ES-I3 (cell line): ENCODE data around the gene KIF15.

Source experiments
- H3K36me3 ChIP-seq: 2 replicates; pipeline ENCODE4 v1.6.1; 2013; ENCODE audit warnings: mild to moderate bottlenecking, low read length, control low read depth, moderate library complexity; ENCODE audit not compliant: insufficient read depth
- H3K4me1 ChIP-seq: 2 replicates; pipeline ENCODE4 v1.6.1; 2013; ENCODE audit warnings: mild to moderate bottlenecking, control low read depth, low read length; ENCODE audit not compliant: insufficient read depth
- H3K9ac ChIP-seq: 2 replicates; pipeline ENCODE4 v1.6.1; 2013; ENCODE audit warnings: low read depth, mild to moderate bottlenecking, low read length, moderate library complexity
- H3K9me3 ChIP-seq: 2 replicates; pipeline ENCODE4 v1.6.1; 2013; ENCODE audit warnings: mild to moderate bottlenecking, low read length, moderate library complexity; ENCODE audit not compliant: control insufficient read depth, insufficient read depth

KIF15 gene

GRCh38 chr3:44761424-44762169 lies at the start of gene KIF15, which contains the start of gene KIAA1143:
KIF15 (plus strand) TSS chr3:44761794; CDS start chr3:44761866, 72 bp downstream.
KIAA1143 (minus strand) TSS chr3:44761619; CDS start chr3:44761602, 17 bp downstream.
- Histone ChIP-seq H3K9me3 (no peaks in the 10 kb centered on the region), H3K9ac (peak within 1 kb of the TSS; percentile 98), H3K4me1 (no peaks in the 10 kb centered on the region), H3K36me3 (peaks cover 8% of the 10 kb centered on the region)

GRCh38 chr3:44712455-44713075 lies 49.0 kb upstream of the KIF15 start, which contains the start of gene ZNF502:
ZNF502 (plus strand) TSS chr3:44712660; CDS start chr3:44720262, 7,602 bp downstream.
- no peaks in the 10 kb centered on the region for H3K4me1 ChIP-seq
- H3K36me3 ChIP-seq: no peaks in the 10 kb centered on the region
- H3K9ac ChIP-seq: peak within 1 kb of the TSS; percentile 82
- peaks cover 11% of the 10 kb centered on the region for H3K9me3 ChIP-seq

- Histone ChIP-seq H3K36me3 (peaks cover 20% of the 10 kb centered on the region), H3K9me3 (peaks cover 59% of the 10 kb centered on the region), H3K4me1 (no peaks in the 10 kb centered on the region), H3K9ac (no peak overlapping the region)
Measured at GRCh38 chr3:44721231-44722102, 40.1 kb upstream of the KIF15 start.

- no peak overlapping the region for H3K9ac ChIP-seq
- H3K9me3 ChIP-seq: peaks cover 58% of the 10 kb centered on the region
- peaks cover 20% of the 10 kb centered on the region for H3K36me3 ChIP-seq
- H3K4me1 ChIP-seq: no peaks in the 10 kb centered on the region
Measured at GRCh38 chr3:44722103-44722401, 39.5 kb upstream of the KIF15 start.

- Histone ChIP-seq H3K9me3 (peaks cover 27% of the 10 kb centered on the region), H3K36me3 (peaks cover 4% of the 10 kb centered on the region; the same call in 1 of the 2 replicates), H3K4me1 (no peaks in the 10 kb centered on the region), H3K9ac (peak within 1 kb of the TSS; percentile 64)
Measured at GRCh38 chr3:44729384-44729910, 32.1 kb upstream of the KIF15 start, which contains the start of gene ZNF501. ZNF501 (plus strand) TSS chr3:44729635; CDS start chr3:44734422, 4,787 bp downstream.

GRCh38 chr3:44734646-44735168 lies 26.9 kb upstream of the KIF15 start:
- Histone ChIP-seq H3K36me3 (peaks cover 17% of the 10 kb centered on the region; the same call in 1 of the 2 replicates), H3K9me3 (peaks cover 39% of the 10 kb centered on the region), H3K4me1 (no peaks in the 10 kb centered on the region), H3K9ac (no peak overlapping the region)

- no peaks in the 10 kb centered on the region for H3K9me3 ChIP-seq
- H3K9ac ChIP-seq: peak overlapping the region; percentile 98
- H3K4me1 ChIP-seq: no peaks in the 10 kb centered on the region
- peaks cover 8% of the 10 kb centered on the region for H3K36me3 ChIP-seq
Measured at GRCh38 chr3:44761101-44761423, 532 bp upstream of the KIF15 start.

- Histone ChIP-seq H3K4me1 (no peaks in the 10 kb centered on the region), H3K36me3 (peaks cover 8% of the 10 kb centered on the region)
Measured at GRCh38 chr3:44762170-44762677, 630 bp downstream of the KIF15 start.

GRCh38 chr3:44762690-44763089 lies 1.1 kb downstream of the KIF15 start:
- H3K4me1 ChIP-seq: no peaks in the 10 kb centered on the region
- H3K36me3 ChIP-seq: peaks cover 8% of the 10 kb centered on the region
- peak overlapping the region; percentile 98 for H3K9ac ChIP-seq

More at GRCh38 chr3:44762170-44762677, 630 bp downstream of the KIF15 start:
- Histone ChIP-seq H3K9ac (peak overlapping the region; percentile 98), H3K9me3 (no peaks in the 10 kb centered on the region)

GRCh38 chr3:44764248-44764647 lies 2.7 kb downstream of the KIF15 start:
- Histone ChIP-seq H3K4me1 (no peaks in the 10 kb centered on the region), H3K9ac (no peak overlapping the region), H3K9me3 (peaks cover 4% of the 10 kb centered on the region), H3K36me3 (peaks cover 4% of the 10 kb centered on the region; the same call in 1 of the 2 replicates)

More at GRCh38 chr3:44762690-44763089, 1.1 kb downstream of the KIF15 start:
- no peaks in the 10 kb centered on the region for H3K9me3 ChIP-seq

GRCh38 chr3:44771424-44772098 lies 10.0 kb downstream of the KIF15 start:
- H3K9me3 ChIP-seq: peaks cover 17% of the 10 kb centered on the region
- H3K4me1 ChIP-seq: no peaks in the 10 kb centered on the region
- peaks cover 4% of the 10 kb centered on the region; the same call in 1 of the 2 replicates for H3K36me3 ChIP-seq
- no peak overlapping the region for H3K9ac ChIP-seq

- H3K36me3 ChIP-seq: peaks cover 4% of the 10 kb centered on the region; the same call in 1 of the 2 replicates
- H3K4me1 ChIP-seq: no peaks in the 10 kb centered on the region
- no peak overlapping the region for H3K9ac ChIP-seq
- H3K9me3 ChIP-seq: peaks cover 17% of the 10 kb centered on the region
Measured at GRCh38 chr3:44772099-44772442, 10.5 kb downstream of the KIF15 start.

- Histone ChIP-seq H3K9me3 (no peaks in the 10 kb centered on the region), H3K4me1 (no peaks in the 10 kb centered on the region), H3K36me3 (peaks cover 18% of the 10 kb centered on the region), H3K9ac (no peak overlapping the region)
Measured at GRCh38 chr3:44782891-44783290, 21.3 kb downstream of the KIF15 start.
